HEK293 (cell line): ENCODE measurements around the gene CELF6.
"Not testable (repeated sequence)": the region's sequence is repeated elsewhere in the genome, so short reads cannot be mapped to it uniquely, and the experiment has no call there.

Experiments used
- CTCF ChIA-PET: fragments of 350-600 bp; formaldehyde crosslinking; extraction: SDS; loops from one replicate; lab custom pipeline; 2021; ENCODE audit warnings: antibody characterized with exemption; lab: Yijun Ruan, JAX
- POLR2A ChIA-PET: fragments of 300-600 bp; formaldehyde crosslinking; extraction: SDS; loops from one replicate; lab custom pipeline; 2020; ENCODE audit warnings: antibody characterized with exemption, inconsistent platforms; lab: Yijun Ruan, JAX
- H3K27ac ChIP-seq: fragments of 200-500 bp; sonication (Bioruptor generic); 2 replicates; pipeline ENCODE4 v1.5.1; 2014; ENCODE audit warnings: low read depth, low read length, control low read depth, inconsistent platforms; ENCODE audit errors: extremely low read depth
- H3K36me3 ChIP-seq, 2 experiments: fragments of 200-500 bp in 1 of 2; sonication (Bioruptor generic) in 1 of 2; 1 replicate in 1 of 2; 2 replicates in 1 of 2; pipeline ENCODE4 v1.5.1; 2014 to 2017; ENCODE audit warnings: inconsistent platforms in 2 of 2, low read length in 2 of 2; ENCODE audit not compliant: control insufficient read depth in 2 of 2, insufficient read depth in 1 of 2
- H3K4me1 ChIP-seq: fragments of 200-500 bp; sonication (Bioruptor generic); 2 replicates; pipeline ENCODE4 v1.5.1; 2014; ENCODE audit warnings: mild to moderate bottlenecking, low read length, inconsistent platforms; ENCODE audit not compliant: control insufficient read depth, insufficient read depth
- H3K4me3 ChIP-seq: 2 replicates; pipeline ENCODE4 v1.5.1; 2011; ENCODE audit warnings: low read depth, mild to moderate bottlenecking, control low read depth, low read length, moderate library complexity
- H3K9me3 ChIP-seq: fragments of 200-500 bp; sonication (Bioruptor generic); 2 replicates; pipeline ENCODE4 v1.5.1; 2014; ENCODE audit warnings: low read depth, low read length, inconsistent platforms; ENCODE audit not compliant: control insufficient read depth, insufficient read depth
- CTCF ChIP-seq: fragments of 450-650 bp; formaldehyde crosslinking; IDR thresholded peaks from 2 replicates; pipeline ENCODE4 v1.5.1; 2016; ENCODE audit warnings: missing biosample characterization, missing genetic modification characterization
- FEZF1 ChIP-seq: fragments of 450-650 bp; formaldehyde crosslinking; IDR thresholded peaks from 2 replicates; pipeline ENCODE4 v1.5.1; 2016; ENCODE audit warnings: missing biosample characterization, missing genetic modification characterization
- KLF10 ChIP-seq: fragments of 450-650 bp; IDR thresholded peaks from 2 replicates; pipeline ENCODE4 v1.5.1; 2018; ENCODE audit warnings: missing biosample characterization, mild to moderate bottlenecking, missing genetic modification characterization
- PRDM6 ChIP-seq: fragments of 450-650 bp; formaldehyde crosslinking; IDR thresholded peaks from 2 replicates; pipeline ENCODE4 v1.5.1; 2017; ENCODE audit warnings: missing biosample characterization, missing genetic modification characterization
- ZBTB10 ChIP-seq: fragments of 450-650 bp; formaldehyde crosslinking; IDR thresholded peaks from 2 replicates; pipeline ENCODE4 v1.5.1; 2016; ENCODE audit warnings: missing biosample characterization, missing genetic modification characterization
- ZNF292 ChIP-seq: fragments of 450-650 bp; formaldehyde crosslinking; IDR thresholded peaks from 2 replicates; pipeline ENCODE4 v1.5.1; 2016; ENCODE audit warnings: low read depth, missing biosample characterization, missing genetic modification characterization, borderline replicate concordance
- ZNF311 ChIP-seq: fragments of 450-650 bp; formaldehyde crosslinking; IDR thresholded peaks from 2 replicates; pipeline ENCODE4 v1.5.1; 2017; ENCODE audit warnings: missing biosample characterization, missing genetic modification characterization, borderline replicate concordance
- ZNF701 ChIP-seq: fragments of 450-650 bp; formaldehyde crosslinking; IDR thresholded peaks from 2 replicates; pipeline ENCODE4 v1.5.1; 2016; ENCODE audit warnings: missing biosample characterization, missing genetic modification characterization
- ZNF791 ChIP-seq: fragments of 450-650 bp; formaldehyde crosslinking; IDR thresholded peaks from 2 replicates; pipeline ENCODE4 v1.5.1; 2016; ENCODE audit warnings: missing biosample characterization, missing genetic modification characterization
- ZNF837 ChIP-seq: fragments of 450-650 bp; formaldehyde crosslinking; IDR thresholded peaks from 2 replicates; pipeline ENCODE4 v1.5.1; 2016; ENCODE audit warnings: missing biosample characterization, missing genetic modification characterization

The CELF6 gene

GRCh38 chr15:72278737-72279136, 41.2 kb downstream of the CELF6 start:
- H3K27ac ChIP-seq = no peak overlapping the region
- H3K4me1 ChIP-seq = no peaks in the 10 kb centered on the region
- CTCF ChIA-PET = interaction anchor here (0.7 to 3.5 kb wide), 2 partner anchors 34 to 277 kb away, joined by 5 to 9 read pairs; no protein-coding TSS in a partner anchor
- POLR2A ChIA-PET = interaction anchor here (1.1 kb wide), 1 partner anchor 10 kb away, joined by 3 read pairs; no protein-coding TSS in a partner anchor
- TF ChIP-seq ZNF311 (tag by site-specific recombination) (no peak), ZNF701 (no peak), ZNF292 (tag by site-specific recombination) (no peak)
- H3K36me3 ChIP-seq = no peaks in the 10 kb centered on the region
- no peaks in the 10 kb centered on the region for H3K9me3 ChIP-seq
- no peak overlapping the region for H3K4me3 ChIP-seq

GRCh38 chr15:72276326-72276700, 43.6 kb downstream of the CELF6 start:
- H3K27ac ChIP-seq = no peak overlapping the region
- H3K4me1 ChIP-seq = no peaks in the 10 kb centered on the region
- CTCF ChIA-PET = interaction anchor here (0.7 to 1.3 kb wide), 2 partner anchors 9 to 76 kb away, joined by 3 read pairs; no protein-coding TSS in a partner anchor
- H3K36me3 ChIP-seq = no peaks in the 10 kb centered on the region
- TF ChIP-seq KLF10 (tag by site-specific recombination) (no peak), ZNF837 (tag by site-specific recombination) (no peak), FEZF1 (tag by site-specific recombination) (no peak), ZNF791 (tag by site-specific recombination) (no peak), ZBTB10 (no peak), CTCF (tag by site-specific recombination) (no peak), PRDM6 (tag by site-specific recombination) (no peak), ZNF701 (no peak)
- no peaks in the 10 kb centered on the region for H3K9me3 ChIP-seq
- POLR2A ChIA-PET = interaction anchor here (1.3 kb wide), 1 partner anchor 45 kb away, joined by 3 read pairs; the partner anchor contains the start of gene PKM
- H3K4me3 ChIP-seq = no peak overlapping the region

- H3K4me3 ChIP-seq, H3K36me3 ChIP-seq, H3K27ac ChIP-seq, H3K9me3 ChIP-seq, CTCF ChIA-PET, H3K4me1 ChIP-seq: not testable (repeated sequence)
- POLR2A ChIA-PET = interaction anchor here (1.3 kb wide), 1 partner anchor 45 kb away, joined by 3 read pairs; the partner anchor contains the start of gene PKM
These were observed 44.2 kb downstream of the CELF6 start for GRCh38 chr15:72275635-72276325.
